Sigmoid colon (tissue), 7 donors: ENCODE results near the gene COA5. TPM values are rescaled to one million over a fixed set of nuclear protein-coding genes. Genes with fewer than 3 reads are reported as not detected.

Experiments used
- DNase-seq: peaks from one replicate; pipeline ENCODE4 v3.0.0-alpha.2; 2019
- H3K27ac ChIP-seq, 4 donors: fragments of 200-600 bp; sonication (generic); one replicate each; pipeline ENCODE4 v1.5.1; 2016 to 2019; ENCODE audit warnings: mild to moderate bottlenecking in 1 of 4
- H3K27me3 ChIP-seq, 3 donors: fragments of 200-600 bp; sonication (generic); one replicate each; pipeline ENCODE4 v1.5.1; 2019; ENCODE audit warnings: mild to moderate bottlenecking in 1 of 3
- H3K36me3 ChIP-seq, 4 donors: fragments of 200-600 bp; sonication (generic); one replicate each; pipeline ENCODE4 v1.5.1; 2016 to 2019
- H3K4me1 ChIP-seq, 4 donors: fragments of 200-600 bp; sonication (generic); one replicate each; pipeline ENCODE4 v1.5.1; 2017 to 2019
- H3K4me3 ChIP-seq, 4 donors: fragments of 200-600 bp; sonication (generic); one replicate each; pipeline ENCODE4 v1.5.1; 2017 to 2019; ENCODE audit warnings: mild to moderate bottlenecking in 2 of 4, moderate library complexity in 1 of 4
- H3K9me3 ChIP-seq, 4 donors: fragments of 200-600 bp in 3 of 4; sonication (generic) in 3 of 4; one replicate each; pipeline versions ENCODE4 v1.5.1 to v1.6.1; 2013 to 2019
- CTCF ChIP-seq, 4 experiments: fragments of 450-650 bp in 3 of 4; fragments of 200-600 bp in 1 of 4; IDR thresholded peaks; one replicate each; pipeline ENCODE4 v1.5.1; 2016 to 2019; ENCODE audit warnings: antibody characterized with exemption in 4 of 4, mild to moderate bottlenecking in 3 of 4, moderate library complexity in 2 of 4
- EP300 ChIP-seq, 4 donors: sonication (generic); formaldehyde crosslinking; IDR thresholded peaks; one replicate each; pipeline ENCODE4 v1.6.1; 2017; ENCODE audit warnings: antibody characterized with exemption in 4 of 4
- POLR2A ChIP-seq, 2 donors: fragments of 450-650 bp; IDR thresholded peaks; one replicate each; pipeline ENCODE4 v1.6.1; 2016; ENCODE audit warnings: antibody characterized with exemption in 2 of 2, mild to moderate bottlenecking in 2 of 2, moderate library complexity in 2 of 2
- POLR2AphosphoS5 ChIP-seq, 4 donors: sonication (generic); formaldehyde crosslinking; IDR thresholded peaks; one replicate each; pipeline ENCODE4 v1.6.1; 2017; ENCODE audit warnings: antibody characterized with exemption in 4 of 4
- WGBS, 2 donors: extraction: QIAGEN DNeasy Blood & Tissue Kit; methylation state at CpG; one replicate each; pipeline ENCODE4 v1.1.7; 2013; 5-methylcytosine and 5-hydroxymethylcytosine counted together
- intact Hi-C: fragments of 100-400 bp; cut with DNase I; formaldehyde crosslinking; loops from one replicate; pipeline ENCODE4 v1.15.1; 2023
- polyA plus RNA-seq, 3 donors: library from polyadenylated mRNA; stranded (reverse); fragments of 200-250 nt; gene quantifications; one replicate each; pipeline ENCODE4 v1.2.3, GENCODE V29; 2013
- total RNA-seq, 4 donors: library from RNA; depleted of rRNA; stranded (reverse); fragments of >200 nt; gene quantifications; one replicate each; pipeline ENCODE4 v1.1.0, GENCODE V29; 2016
- donor health status: healthy with polysubstance abuse.
- donor health status: Bipolar disorder and iron deficiency.
- donor health status: healthy.

The COA5 gene
- total and polyA plus RNA-seq, 7 donors = 28.3 to 53.8 (median 38.8) TPM

GRCh38 chr2:98592565-98592964, 15.7 kb downstream of the COA5 start:
- no peaks in the 10 kb centered on the region for H3K4me1 ChIP-seq
- no peaks in the 10 kb centered on the region for H3K27me3 ChIP-seq
- intact Hi-C loops = no loop called here
- H3K4me3 ChIP-seq = no peak overlapping the region
- 96 to 97% methylated on average over 8 of the region's 8 CpGs for WGBS, 2 donors
- no peak overlapping the region for H3K27ac ChIP-seq
- H3K36me3 ChIP-seq = peaks cover 0 to 38% (median 4%) of the 10 kb centered on the region in 4 donors
- TF ChIP-seq CTCF (IDR thresholded peaks at IDR 0.05) = no peak
- TF ChIP-seq EP300 (IDR thresholded peaks at IDR 0.05) = no peak
- TF ChIP-seq POLR2A (IDR thresholded peaks at IDR 0.05) = no peak
- no peak for TF ChIP-seq POLR2AphosphoS5 (IDR thresholded peaks at IDR 0.05)
- no peaks in the 10 kb centered on the region for H3K9me3 ChIP-seq
- no peak for DNase-seq

DNA sequence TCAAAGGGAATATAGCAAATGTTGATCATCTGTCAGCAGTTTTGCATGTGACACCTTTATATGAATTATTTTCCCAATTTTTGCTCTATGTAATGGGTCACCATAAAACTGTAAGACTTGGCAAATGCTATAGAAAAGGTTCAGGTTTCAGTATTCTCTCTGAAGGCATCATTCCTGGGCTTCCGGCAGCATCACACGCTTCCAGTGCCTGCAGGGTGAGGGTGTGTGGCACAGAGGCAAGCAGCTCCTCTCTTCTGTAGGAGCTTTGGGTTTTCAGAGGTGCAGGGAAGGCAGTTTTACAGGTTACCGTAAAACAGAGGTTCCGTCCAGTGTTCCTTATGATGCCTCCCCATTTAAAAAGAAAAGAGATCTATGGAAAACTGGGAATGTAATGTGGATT, 18.8 kb downstream of the COA5 start:
- Histone ChIP-seq H3K27me3 (no peaks in the 10 kb centered on the region), H3K4me3 (no peak overlapping the region), H3K27ac (no peak overlapping the region), H3K4me1 (no peaks in the 10 kb centered on the region), H3K36me3 (peaks cover 0 to 63% (median 4%) of the 10 kb centered on the region in 4 donors), H3K9me3 (no peaks in the 10 kb centered on the region)
- intact Hi-C loops = no loop called here
- DNase-seq = no peak
- WGBS, 2 donors = 96 to 97% methylated on average over 4 of the region's 4 CpGs
- no peak for TF ChIP-seq CTCF (IDR thresholded peaks at IDR 0.05)

GRCh38 chr2:98588880-98589431, 19.4 kb downstream of the COA5 start:
- 69 to 89% methylated on average over 4 of the region's 4 CpGs for WGBS, 2 donors
- Histone ChIP-seq H3K36me3 (peaks cover under 1 to 68% (median 6%) of the 10 kb centered on the region in 4 donors), H3K27me3 (no peaks in the 10 kb centered on the region), H3K4me3 (no peak overlapping the region), H3K9me3 (no peaks in the 10 kb centered on the region), H3K27ac (no peak overlapping the region), H3K4me1 (no peaks in the 10 kb centered on the region)
- no peak for DNase-seq
- TF ChIP-seq CTCF (IDR thresholded peaks at IDR 0.05) (no peak), EP300 (IDR thresholded peaks at IDR 0.05) (no peak), POLR2A (IDR thresholded peaks at IDR 0.05) (no peak), POLR2AphosphoS5 (IDR thresholded peaks at IDR 0.05) (no peak)
- intact Hi-C loops = no loop called here

DNA sequence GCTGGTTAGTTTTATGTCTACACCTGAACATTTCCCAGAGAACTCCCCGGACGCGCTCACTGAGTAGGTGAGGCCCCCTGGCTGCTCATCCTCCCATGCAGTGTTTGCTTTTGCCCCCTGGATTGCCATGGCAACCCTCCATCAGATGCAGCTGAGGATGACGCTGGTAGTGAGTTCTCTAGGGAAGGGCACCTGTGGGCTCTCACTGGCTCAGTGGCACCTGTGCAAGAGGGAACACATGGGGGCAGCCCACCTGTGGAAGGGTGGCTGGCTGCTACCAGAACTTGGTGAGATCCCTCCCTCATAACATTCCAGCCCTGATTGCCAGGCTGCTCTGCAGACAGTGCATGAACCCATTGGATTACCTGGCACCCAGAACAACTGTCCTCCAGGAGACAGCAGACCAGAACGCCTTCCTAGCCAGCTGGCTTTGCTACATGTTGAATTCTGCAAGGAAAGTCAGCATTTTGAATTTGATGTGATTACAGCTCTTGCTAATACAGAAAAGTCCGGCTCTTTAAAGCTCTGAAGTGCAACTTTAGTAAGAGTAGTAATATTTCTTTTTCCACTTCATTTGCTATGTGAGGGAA, 21.7 kb downstream of the COA5 start:
- Histone ChIP-seq H3K27me3 (no peaks in the 10 kb centered on the region), H3K9me3 (no peaks in the 10 kb centered on the region), H3K36me3 (peaks cover 3 to 76% (median 14%) of the 10 kb centered on the region in 4 donors), H3K4me3 (no peak overlapping the region), H3K27ac (no peak overlapping the region), H3K4me1 (no peaks in the 10 kb centered on the region)
- intact Hi-C loops = no loop called here
- TF ChIP-seq CTCF (IDR thresholded peaks at IDR 0.05) = no peak
- TF ChIP-seq POLR2A (IDR thresholded peaks at IDR 0.05) = no peak
- no peak for TF ChIP-seq EP300 (IDR thresholded peaks at IDR 0.05)
- no peak for TF ChIP-seq POLR2AphosphoS5 (IDR thresholded peaks at IDR 0.05)
- 92 to 94% methylated on average over 6 of the region's 6 CpGs for WGBS, 2 donors
- no peak for DNase-seq

DNA sequence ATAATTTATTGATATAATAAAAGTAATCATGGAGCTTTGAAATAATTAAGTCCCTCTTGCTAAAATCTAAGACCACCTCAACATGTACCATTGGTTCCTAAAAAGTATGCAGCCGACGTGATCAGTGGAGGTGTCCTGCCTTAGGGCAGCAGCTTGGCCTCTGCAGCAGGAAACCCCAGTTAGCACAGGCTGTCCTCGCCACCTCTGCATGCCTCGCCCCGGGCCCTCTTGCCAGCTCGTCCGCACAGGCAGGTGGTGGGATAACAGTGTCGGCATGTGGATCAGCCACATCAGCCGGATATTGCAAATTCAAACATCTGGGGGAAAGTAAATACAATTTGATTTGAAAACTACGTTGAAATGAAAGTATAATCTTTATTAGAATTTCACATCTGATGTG, 22.9 kb downstream of the COA5 start:
- H3K27me3 ChIP-seq = no peaks in the 10 kb centered on the region
- H3K27ac ChIP-seq = no peak overlapping the region
- TF ChIP-seq CTCF (IDR thresholded peaks at IDR 0.05) = no peak
- TF ChIP-seq POLR2A (IDR thresholded peaks at IDR 0.05) = no peak
- peaks cover 3 to 72% (median 12%) of the 10 kb centered on the region in 4 donors for H3K36me3 ChIP-seq
- no peak for DNase-seq
- H3K9me3 ChIP-seq = no peaks in the 10 kb centered on the region
- intact Hi-C loops = no loop called here
- no peaks in the 10 kb centered on the region for H3K4me1 ChIP-seq
- no peak overlapping the region for H3K4me3 ChIP-seq
- WGBS, 2 donors = 93 to 95% methylated on average over 10 of the region's 10 CpGs
